ENCODE results near the gene KIAA1755. TPM values are rescaled to one million over a fixed set of nuclear protein-coding genes. Genes with fewer than 3 reads are reported as not detected.

Gene KIAA1755
- total RNA-seq, 4 donors from 2014 or later: 1.1 to 3.6 (median 2.1) TPM

GRCh38 chr20:38168791-38169589 lies 91.5 kb downstream of the KIAA1755 start:
- TF ChIP-seq, protein P1, sequence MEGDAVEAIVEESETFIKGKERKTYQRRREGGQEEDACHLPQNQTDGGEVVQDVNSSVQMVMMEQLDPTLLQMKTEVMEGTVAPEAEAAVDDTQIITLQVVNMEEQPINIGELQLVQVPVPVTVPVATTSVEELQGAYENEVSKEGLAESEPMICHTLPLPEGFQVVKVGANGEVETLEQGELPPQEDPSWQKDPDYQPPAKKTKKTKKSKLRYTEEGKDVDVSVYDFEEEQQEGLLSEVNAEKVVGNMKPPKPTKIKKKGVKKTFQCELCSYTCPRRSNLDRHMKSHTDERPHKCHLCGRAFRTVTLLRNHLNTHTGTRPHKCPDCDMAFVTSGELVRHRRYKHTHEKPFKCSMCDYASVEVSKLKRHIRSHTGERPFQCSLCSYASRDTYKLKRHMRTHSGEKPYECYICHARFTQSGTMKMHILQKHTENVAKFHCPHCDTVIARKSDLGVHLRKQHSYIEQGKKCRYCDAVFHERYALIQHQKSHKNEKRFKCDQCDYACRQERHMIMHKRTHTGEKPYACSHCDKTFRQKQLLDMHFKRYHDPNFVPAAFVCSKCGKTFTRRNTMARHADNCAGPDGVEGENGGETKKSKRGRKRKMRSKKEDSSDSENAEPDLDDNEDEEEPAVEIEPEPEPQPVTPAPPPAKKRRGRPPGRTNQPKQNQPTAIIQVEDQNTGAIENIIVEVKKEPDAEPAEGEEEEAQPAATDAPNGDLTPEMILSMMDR (IDR thresholded peaks at IDR 0.05; ENCODE audit: low read depth): no peak

DNA sequence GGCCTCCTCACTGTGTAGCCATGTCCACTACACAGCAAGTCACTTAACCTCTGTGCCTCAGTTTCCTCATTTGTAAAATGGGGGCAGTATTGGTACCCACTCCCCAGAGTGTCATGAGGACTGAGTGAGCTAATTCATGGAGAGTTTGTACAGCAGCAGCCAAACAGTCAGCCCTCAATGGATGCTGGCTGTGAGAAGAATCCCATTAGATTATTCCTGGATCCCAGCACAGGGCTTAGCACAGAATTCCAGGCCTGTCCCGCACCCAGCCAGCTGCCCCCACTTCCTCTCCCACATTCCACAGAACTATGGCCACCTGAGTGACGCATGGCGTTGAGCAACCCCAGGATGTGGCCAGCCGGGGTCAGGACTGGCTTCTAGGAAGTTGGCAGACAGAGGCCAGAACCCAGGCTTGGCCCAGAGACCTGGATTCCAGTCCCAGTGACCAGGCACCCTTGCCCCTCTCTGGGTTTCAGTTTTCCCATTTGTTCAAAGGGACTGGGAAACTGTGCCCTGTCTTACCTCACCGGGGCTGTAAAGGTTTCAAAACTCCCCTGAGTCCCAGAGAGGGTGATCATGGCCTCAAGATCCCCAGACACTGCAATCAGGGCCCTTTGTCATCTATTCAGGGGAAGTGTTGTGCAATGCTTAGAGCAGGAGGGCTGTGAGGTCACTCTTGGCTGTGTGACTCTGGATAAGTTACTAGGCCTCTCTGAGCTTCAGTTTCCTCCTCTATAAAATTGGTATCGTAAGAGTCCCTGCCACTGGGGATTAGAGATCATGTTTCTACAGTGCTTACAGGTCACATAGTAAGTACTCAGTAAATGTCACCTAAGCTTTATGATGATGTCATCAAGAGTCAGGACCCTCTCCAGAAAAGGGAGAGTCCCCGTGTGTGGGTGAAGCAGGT lies 92.4 kb downstream of the KIAA1755 start:
- TF ChIP-seq, protein P1 (IDR thresholded peaks at IDR 0.05; ENCODE audit: low read depth): no peak

DNA sequence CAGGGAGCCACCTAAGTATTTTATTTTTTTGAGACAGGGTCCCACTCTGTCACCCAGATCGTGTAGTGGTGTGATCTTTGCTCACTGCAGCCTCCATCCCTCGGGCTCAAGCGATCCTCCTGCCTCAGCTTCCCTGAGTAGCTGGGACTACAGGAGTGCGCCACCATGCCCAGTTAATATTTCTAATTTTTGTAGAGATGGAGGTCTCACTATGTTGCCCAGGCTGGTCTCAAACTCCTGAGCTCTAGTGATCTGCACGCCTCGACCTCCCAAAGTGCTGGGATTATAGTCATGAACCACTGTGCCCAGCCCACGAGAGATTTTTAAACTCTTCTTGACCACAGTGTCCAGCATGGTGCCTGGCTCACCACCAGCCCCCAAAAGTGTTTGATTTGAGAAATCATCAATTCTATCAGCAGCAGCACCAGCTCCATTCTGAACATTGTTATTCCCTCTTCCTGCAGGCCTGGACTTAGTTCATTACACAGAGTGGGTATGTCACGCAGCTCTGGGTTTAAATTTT lies 93.1 kb downstream of the KIAA1755 start:
- TF ChIP-seq, protein P1 (IDR thresholded peaks at IDR 0.05; ENCODE audit: low read depth): no peak

- TF ChIP-seq, protein P1 (IDR thresholded peaks at IDR 0.05; ENCODE audit: low read depth): no peak
Measured at GRCh38 chr20:38166703-38167233, 93.8 kb downstream of the KIAA1755 start.

- TF ChIP-seq, protein P1 (IDR thresholded peaks at IDR 0.05; ENCODE audit: low read depth): no peak
Measured at GRCh38 chr20:38165966-38166702, 94.4 kb downstream of the KIAA1755 start.

DNA sequence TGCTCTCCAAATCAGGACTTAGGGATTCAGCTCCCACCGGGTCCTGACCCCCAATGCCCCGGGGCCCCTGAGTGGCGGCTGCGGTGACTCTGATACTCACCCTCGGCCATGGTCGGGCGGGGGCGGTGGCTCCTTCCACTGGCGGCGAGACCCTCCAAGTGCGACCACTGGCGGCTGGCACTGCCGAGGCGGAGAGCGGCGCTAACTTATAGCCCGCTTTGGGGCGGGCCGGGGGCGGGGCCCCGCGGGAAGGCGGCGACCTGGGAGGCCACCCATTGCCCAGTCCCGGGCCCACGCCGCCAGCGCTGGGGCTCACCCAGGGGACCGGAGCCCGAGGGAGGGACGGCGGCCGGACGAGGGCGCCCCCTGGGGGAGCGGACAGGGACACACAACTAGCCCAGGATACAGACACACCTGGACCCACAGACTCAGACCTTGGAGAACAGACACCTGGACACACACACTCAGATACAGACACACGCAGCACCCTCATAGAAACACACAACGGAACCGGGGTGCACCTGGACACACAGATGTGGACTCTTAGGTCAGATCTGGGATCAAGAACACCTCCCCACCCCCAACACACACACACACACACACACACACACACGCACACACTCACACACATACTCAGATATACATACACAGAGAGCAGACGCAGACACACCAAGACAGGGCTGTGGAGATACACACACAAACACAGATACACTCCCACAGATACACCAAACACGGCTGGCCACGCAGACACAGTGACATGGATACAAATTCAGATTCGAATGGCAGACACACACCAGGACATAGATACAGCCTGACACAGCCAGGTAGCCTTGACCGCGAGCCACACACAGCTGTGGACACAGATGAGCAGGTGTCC lies 95.2 kb downstream of the KIAA1755 start, which contains the start of gene TGM2:
TSS of gene TGM2 (minus strand) at position 182 of the 877 bp plus-strand sequence. CDS start at position 110, 72 bp downstream.
- TF ChIP-seq, protein P1 (IDR thresholded peaks at IDR 0.05; ENCODE audit: low read depth): no peak
